Loucy (cell line): Measurements from ENCODE around the gene PRUNE2.

Source experiments
- CTCF ChIP-seq: fragments of 200-600 bp; sonication (generic); conservative IDR thresholded peaks from 2 replicates; pipeline ENCODE4 v1.5.1; 2014; ENCODE audit warnings: mild to moderate bottlenecking, antibody characterized with exemption, low read length
- EZH2phosphoT487 ChIP-seq: fragments of 200-600 bp; IDR thresholded peaks from 2 replicates; pipeline ENCODE4 v1.6.1; 2018; ENCODE audit warnings: antibody characterized with exemption, mild to moderate bottlenecking, moderate library complexity, borderline replicate concordance

GRCh38 chr9:76764138-76764537 is 141.8 kb downstream of the PRUNE2 start, which contains the start of gene PCA3:
- TF ChIP-seq CTCF (no peak), EZH2phosphoT487 (no peak)
